GM21737 (cell line): Measurements from ENCODE around the gene ZNF410.
"Not testable (repeated sequence)": the region's sequence is repeated elsewhere in the genome, so short reads cannot be mapped to it uniquely, and the experiment has no call there.

ENCODE experiments used
- ATAC-seq: cut with Tn5 transposase; IDR thresholded peaks from one replicate; pipeline ENCODE4 v1.9.1; 2021; ENCODE audit warnings: mild to moderate bottlenecking, moderate library complexity; ENCODE audit not compliant: unreplicated experiment

Gene ZNF410

DNA sequence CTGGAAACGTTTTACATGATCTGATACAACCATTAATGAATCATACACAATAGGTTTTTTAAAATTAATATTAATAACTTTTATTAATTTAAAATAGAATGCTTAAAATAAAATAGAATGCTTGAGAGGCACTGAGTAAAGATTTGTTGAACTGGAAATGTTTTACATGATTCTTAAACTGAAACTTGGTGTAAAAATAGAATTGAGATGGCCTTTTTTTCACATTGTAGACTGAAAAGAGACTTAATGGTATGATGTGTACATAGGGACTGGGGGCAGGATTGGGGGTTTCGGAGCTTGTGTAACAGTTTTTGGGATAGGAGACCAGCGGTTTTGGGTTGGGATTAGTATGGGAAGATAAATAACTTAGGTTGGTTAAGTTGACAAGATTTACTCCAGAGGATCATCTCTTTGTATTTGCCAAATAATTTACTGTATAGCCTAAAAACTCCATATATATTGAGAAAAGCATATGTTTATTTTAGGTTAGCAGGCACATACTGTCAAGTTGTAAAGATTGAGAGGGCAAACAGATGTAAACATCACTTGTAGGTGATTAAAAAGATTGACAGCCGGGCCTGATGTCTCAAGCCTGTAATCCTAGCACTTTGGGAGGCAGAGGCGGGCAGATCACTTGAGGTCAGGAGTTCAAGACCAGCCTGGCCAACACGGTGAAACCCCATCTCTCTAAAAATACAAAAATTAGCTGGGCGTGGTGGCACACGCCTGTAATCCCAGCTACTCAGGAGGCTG lies 2.0 kb upstream of the ZNF410 start:
- no peak for ATAC-seq

DNA sequence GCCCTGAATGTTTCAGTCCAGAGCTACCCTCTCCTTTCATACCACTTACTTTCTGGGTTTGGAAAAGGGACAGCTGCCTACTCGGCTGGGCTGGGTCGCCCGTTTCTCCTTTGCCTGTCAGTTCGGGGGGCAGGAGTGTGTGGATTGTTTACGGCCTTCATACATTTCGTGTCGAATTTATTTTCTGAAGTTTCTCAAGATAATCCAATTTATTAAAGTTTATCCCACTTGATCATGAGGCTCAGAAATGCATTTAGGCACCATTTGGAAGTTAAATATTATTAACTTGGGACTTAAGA lies 608 bp downstream of the ZNF410 start:
- ATAC-seq: no peak

- ATAC-seq: no peak
Measured at GRCh38 chr14:73887694-73888459, 1.2 kb downstream of the ZNF410 start.

DNA sequence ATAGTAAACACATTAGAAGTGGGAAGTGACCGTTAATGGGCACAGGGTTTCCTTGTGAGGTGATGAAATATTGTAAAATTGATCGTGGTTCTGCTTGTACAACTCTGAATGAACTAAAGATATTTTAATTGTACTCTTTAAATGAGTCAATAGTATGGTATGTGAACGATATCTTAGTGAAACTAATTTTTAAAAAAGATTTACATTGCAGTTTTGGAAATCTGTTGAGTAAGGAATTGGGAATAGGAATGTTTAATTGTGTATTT lies 1.7 kb downstream of the ZNF410 start:
- ATAC-seq: no peak

GRCh38 chr14:73888971-73889370 lies 2.3 kb downstream of the ZNF410 start:
- ATAC-seq: no peak

GRCh38 chr14:73889376-73889775 lies 2.7 kb downstream of the ZNF410 start:
- ATAC-seq: no peak

GRCh38 chr14:73894180-73894687 lies 7.6 kb downstream of the ZNF410 start:
- not testable (repeated sequence) for ATAC-seq

GRCh38 chr14:73895939-73896338 lies 9.3 kb downstream of the ZNF410 start:
- ATAC-seq: no peak

GRCh38 chr14:73896521-73896920 lies 9.9 kb downstream of the ZNF410 start:
- no peak for ATAC-seq

DNA sequence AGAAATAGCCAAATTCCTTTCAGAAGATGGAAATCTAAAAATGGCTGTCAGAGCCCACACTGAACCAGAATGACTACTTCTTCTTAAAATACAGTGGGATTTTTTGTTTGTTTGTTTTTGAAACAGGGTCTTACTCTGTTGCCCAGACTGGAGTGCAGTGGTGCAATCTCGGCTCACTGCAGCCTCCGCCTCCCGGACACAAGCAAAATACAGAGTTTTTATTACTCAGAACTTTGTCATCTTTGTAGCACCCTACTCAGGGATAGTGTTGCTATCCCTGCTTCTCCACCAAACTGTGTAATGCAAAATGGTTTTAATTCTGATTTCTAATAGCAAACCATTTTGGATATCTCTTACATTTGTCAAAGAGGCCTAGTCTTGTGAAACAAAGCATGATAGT lies 16.4 kb downstream of the ZNF410 start:
- ATAC-seq: no peak

- no peak for ATAC-seq
Measured at GRCh38 chr14:73909681-73910080, 23.0 kb downstream of the ZNF410 start.

DNA sequence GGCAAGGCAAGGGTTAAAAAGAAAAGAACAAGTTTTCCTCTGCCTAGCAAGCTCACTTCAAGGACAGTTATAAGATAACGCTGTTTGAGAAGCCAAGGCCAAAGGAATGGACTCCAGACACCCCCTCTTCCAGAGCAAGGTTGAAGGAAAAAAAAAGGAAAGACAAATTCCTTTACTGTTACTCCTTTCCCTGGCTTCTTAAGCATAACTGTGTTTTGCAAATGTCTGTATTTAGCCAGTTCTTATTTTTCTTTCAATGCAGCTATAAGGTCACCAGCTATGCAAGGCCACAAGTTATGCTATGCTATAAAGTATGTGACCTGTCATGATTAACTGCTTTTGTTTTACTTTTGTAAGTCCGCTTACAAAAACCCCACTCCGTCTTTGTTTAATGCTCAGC lies 26.6 kb downstream of the ZNF410 start:
- ATAC-seq: no peak

GRCh38 chr14:73916324-73916723 lies 29.7 kb downstream of the ZNF410 start:
- no peak for ATAC-seq

DNA sequence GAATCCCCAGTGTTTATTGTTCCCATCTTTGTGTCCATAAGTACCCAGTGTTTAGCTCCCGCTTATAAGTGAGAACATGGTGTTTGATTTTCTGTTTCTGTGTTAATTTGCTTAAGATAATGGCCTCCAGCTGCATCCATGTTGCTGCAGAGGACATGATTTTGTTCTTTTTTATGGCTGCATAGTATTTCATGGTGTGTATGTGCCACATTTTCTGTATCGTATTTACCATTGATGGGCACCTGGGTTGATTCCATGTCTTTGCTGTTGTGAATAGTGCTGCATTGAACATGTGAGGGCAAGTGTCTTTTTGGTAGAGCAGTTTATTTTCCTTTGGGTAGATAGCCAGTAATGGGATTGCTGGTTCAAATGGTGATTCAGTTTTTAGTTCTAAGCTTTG lies 32.8 kb downstream of the ZNF410 start:
- ATAC-seq: not testable (repeated sequence)

- no peak for ATAC-seq
Measured at GRCh38 chr14:73924337-73924736, 37.7 kb downstream of the ZNF410 start.

DNA sequence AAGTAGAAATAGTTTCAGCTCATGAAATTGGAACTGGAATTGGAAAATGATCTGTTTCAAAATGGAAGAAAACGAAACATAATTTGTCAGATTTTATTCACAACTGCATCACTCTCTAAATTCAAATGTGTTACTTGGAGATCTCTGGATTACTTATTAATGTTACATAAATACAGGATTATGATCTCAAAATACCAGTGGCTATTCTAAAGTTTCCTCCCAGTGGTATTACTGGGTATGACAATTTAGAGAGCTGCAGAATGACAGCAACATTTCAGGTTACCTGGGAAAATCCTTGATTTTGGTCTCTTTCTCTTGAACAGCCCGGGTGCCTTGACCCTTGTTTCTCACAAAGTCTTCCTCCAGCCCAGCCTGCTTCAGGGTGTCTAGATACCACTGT lies 49.0 kb downstream of the ZNF410 start:
- no peak for ATAC-seq

- ATAC-seq: no peak
Measured at GRCh38 chr14:73936548-73936947, 49.9 kb downstream of the ZNF410 start.

DNA sequence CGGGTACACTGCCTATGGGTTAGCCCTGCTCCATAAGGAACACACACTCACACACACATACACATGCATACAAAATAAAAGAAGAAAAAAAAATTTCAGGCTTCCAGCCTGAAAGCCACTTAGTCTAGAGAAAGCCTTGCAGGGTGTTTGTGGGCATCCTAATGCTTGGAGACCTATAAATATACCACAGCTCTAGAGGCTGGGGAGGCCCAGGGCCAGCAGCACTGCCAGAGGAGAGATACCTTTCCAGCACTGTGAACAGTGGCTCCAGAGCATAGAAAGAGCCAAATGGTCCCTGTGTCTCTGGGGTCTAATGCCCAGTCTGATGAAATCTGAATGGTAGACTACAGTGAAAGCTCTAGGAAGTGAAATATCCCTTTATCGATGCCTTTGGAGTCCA lies 50.4 kb downstream of the ZNF410 start:
- ATAC-seq: no peak

GRCh38 chr14:73942180-73942579 lies 55.5 kb downstream of the ZNF410 start:
- no peak for ATAC-seq

- ATAC-seq: no peak
Measured at GRCh38 chr14:73943083-73943482, 56.4 kb downstream of the ZNF410 start.

DNA sequence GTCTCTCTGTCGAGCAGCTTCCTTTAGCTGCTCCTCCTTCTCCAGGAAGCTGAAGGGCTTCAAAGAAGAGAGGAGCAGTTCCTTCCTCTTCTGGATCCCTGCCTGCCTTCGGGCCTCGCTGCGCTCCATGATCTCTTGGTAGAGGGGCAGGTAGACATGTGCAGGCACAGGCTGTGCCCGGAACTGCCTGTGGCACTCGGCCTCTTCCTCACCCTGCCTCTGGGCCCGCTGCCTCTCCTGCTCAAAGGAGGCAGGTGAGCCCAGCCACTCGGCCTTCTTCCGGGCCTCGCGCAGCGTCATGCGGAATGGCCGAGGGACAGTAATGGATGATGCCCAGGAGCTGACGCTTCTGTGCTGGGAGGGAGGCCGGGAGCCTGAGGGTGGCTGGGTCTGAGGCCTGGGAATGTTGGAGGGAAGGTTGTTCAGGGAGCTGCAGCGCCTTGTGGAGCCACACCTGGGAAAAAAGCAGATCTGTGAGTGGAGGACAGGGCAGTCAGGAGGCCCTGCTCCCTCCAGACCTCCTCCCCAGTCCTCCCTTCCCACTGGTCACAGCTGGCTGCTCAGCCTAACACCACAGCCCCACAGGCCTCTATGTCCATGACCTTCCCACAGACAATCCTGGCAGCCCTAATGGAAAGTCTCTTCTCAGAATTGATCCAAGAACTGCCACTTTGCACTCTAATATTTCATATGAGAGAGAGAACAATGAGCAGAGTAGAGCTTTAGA lies 57.9 kb downstream of the ZNF410 start:
- no peak for ATAC-seq

- ATAC-seq: no peak
Measured at GRCh38 chr14:73945159-73945670, 58.6 kb downstream of the ZNF410 start.
